Measurements from ENCODE around the gene PABPC4L. TPM values are rescaled to one million over a fixed set of nuclear protein-coding genes. Genes with fewer than 3 reads are reported as not detected.

Gene PABPC4L
- total RNA-seq, 4 donors from 2014 or later = 0.32 TPM; not detected in 3

DNA sequence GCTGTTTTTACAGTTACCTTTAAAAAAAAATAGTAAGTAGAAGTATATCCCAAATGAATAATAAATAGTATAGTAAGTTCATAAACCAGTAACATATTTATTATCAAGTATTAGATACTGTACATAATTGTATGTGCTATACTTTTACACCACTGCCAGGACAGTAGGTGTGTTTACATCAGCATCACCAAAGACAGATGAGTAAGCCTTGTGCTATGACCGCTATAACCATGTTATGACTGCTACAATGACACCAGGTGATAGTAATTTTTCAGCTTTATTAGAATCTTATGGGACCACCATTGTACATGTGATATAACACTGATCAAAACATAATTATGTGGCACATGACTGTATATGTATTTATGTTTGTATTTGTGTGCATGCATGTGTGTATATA lies 27.3 kb downstream of the PABPC4L start:
- H3K4me1 ChIP-seq = no peaks in the 10 kb centered on the region
- no peaks in the 10 kb centered on the region for H3K27me3 ChIP-seq
- in situ Hi-C loops (cut with MboI; ENCODE audit: low pct_ligation_motif_present in 1 of 4, low pct_unique_long_range_greater_than_20kb in 1 of 4, low sequenced_read_pairs in 3 of 4) = no loop called here
- H3K9me3 ChIP-seq = no peaks in the 10 kb centered on the region
- intact Hi-C loops (cut with DNase I; ENCODE audit: low total_unique reads) = no loop called here
- H3K4me3 ChIP-seq = no peak overlapping the region
- no peak for TF ChIP-seq EP300 (IDR thresholded peaks at IDR 0.05; ENCODE audit: low read depth)
- TF ChIP-seq POLR2AphosphoS5 (IDR thresholded peaks at IDR 0.05) = no peak
- TF ChIP-seq POLR2A (IDR thresholded peaks at IDR 0.05) = no peak
- TF ChIP-seq, protein P1, sequence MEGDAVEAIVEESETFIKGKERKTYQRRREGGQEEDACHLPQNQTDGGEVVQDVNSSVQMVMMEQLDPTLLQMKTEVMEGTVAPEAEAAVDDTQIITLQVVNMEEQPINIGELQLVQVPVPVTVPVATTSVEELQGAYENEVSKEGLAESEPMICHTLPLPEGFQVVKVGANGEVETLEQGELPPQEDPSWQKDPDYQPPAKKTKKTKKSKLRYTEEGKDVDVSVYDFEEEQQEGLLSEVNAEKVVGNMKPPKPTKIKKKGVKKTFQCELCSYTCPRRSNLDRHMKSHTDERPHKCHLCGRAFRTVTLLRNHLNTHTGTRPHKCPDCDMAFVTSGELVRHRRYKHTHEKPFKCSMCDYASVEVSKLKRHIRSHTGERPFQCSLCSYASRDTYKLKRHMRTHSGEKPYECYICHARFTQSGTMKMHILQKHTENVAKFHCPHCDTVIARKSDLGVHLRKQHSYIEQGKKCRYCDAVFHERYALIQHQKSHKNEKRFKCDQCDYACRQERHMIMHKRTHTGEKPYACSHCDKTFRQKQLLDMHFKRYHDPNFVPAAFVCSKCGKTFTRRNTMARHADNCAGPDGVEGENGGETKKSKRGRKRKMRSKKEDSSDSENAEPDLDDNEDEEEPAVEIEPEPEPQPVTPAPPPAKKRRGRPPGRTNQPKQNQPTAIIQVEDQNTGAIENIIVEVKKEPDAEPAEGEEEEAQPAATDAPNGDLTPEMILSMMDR (IDR thresholded peaks at IDR 0.05) = no peak
- WGBS, 2 donors (ENCODE audit: low coverage in 1 of 2) = 89 to 94% methylated on average over 1 of the region's 1 CpG
- no peaks in the 10 kb centered on the region for H3K36me3 ChIP-seq
- DNase-seq = no peak
- no peak overlapping the region for H3K27ac ChIP-seq

DNA sequence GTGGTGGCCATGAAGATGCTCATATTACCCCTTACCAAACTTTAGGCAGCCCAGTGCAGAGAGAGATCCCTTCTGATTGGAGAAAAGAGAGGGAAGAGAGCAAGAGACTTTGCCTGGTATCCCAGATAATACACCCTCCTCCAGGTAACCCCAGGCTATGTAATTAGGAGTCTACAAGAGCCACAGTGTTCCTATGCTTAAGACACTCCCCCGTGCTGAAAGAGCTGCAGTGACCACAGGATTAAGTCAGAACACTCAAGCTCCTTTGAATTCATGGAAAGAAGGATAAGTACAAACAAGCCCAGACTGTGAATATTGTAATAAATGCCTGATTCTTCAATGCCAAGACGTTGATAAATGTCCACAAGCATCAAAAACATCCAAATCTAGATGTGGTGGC lies 41.4 kb downstream of the PABPC4L start:
- in situ Hi-C loops (cut with MboI; ENCODE audit: low pct_ligation_motif_present in 1 of 4, low pct_unique_long_range_greater_than_20kb in 1 of 4, low sequenced_read_pairs in 3 of 4) (no loop called here), intact Hi-C loops (cut with DNase I; ENCODE audit: low total_unique reads) (no loop called here)
- H3K4me1 ChIP-seq = no peaks in the 10 kb centered on the region
- H3K27ac ChIP-seq = no peak overlapping the region
- H3K36me3 ChIP-seq = no peaks in the 10 kb centered on the region
- H3K4me3 ChIP-seq = no peak overlapping the region
- DNase-seq = no peak
- no peaks in the 10 kb centered on the region for H3K27me3 ChIP-seq
- WGBS, 2 donors (ENCODE audit: low coverage in 1 of 2) = 23 to 40% methylated on average over 1 to 2 of the region's 2 CpGs
- TF ChIP-seq EP300 (IDR thresholded peaks at IDR 0.05; ENCODE audit: low read depth) (no peak), POLR2A (IDR thresholded peaks at IDR 0.05) (no peak), POLR2AphosphoS5 (IDR thresholded peaks at IDR 0.05) (no peak)
- TF ChIP-seq, protein P1 (IDR thresholded peaks at IDR 0.05) = no peak
- no peaks in the 10 kb centered on the region for H3K9me3 ChIP-seq

DNA sequence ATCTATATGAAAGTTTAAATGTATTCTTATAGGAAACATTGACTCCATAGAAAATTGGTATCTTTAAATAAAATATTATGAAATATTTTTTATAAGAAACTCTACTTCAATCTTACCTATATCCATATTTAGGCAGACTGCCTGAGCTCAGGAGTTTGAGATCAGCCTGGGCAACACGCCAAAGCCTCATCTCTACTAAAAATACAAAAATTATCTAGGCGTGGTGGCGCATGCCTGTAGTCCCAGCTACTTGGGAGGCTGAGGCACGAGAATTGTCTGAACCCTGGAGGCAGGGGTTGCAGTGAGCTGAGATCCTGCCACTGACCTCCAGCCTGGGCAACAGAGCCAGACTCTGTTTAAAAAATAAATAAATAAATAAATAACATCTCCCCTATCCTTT lies 47.5 kb downstream of the PABPC4L start:
- no peaks in the 10 kb centered on the region for H3K9me3 ChIP-seq
- no peak for DNase-seq
- intact Hi-C loops (cut with DNase I; ENCODE audit: low total_unique reads) = no loop called here
- H3K4me1 ChIP-seq = no peaks in the 10 kb centered on the region
- 75 to 84% methylated on average over 4 of the region's 4 CpGs for WGBS, 2 donors (ENCODE audit: low coverage in 1 of 2)
- no peak overlapping the region for H3K4me3 ChIP-seq
- no peak for TF ChIP-seq POLR2A (IDR thresholded peaks at IDR 0.05)
- TF ChIP-seq, protein P1 (IDR thresholded peaks at IDR 0.05) = no peak
- TF ChIP-seq EP300 (IDR thresholded peaks at IDR 0.05; ENCODE audit: low read depth) = no peak
- TF ChIP-seq POLR2AphosphoS5 (IDR thresholded peaks at IDR 0.05) = no peak
- no peaks in the 10 kb centered on the region for H3K36me3 ChIP-seq
- H3K27me3 ChIP-seq = no peaks in the 10 kb centered on the region
- no peak overlapping the region for H3K27ac ChIP-seq
- in situ Hi-C loops (cut with MboI; ENCODE audit: low pct_ligation_motif_present in 1 of 4, low pct_unique_long_range_greater_than_20kb in 1 of 4, low sequenced_read_pairs in 3 of 4) = no loop called here

DNA sequence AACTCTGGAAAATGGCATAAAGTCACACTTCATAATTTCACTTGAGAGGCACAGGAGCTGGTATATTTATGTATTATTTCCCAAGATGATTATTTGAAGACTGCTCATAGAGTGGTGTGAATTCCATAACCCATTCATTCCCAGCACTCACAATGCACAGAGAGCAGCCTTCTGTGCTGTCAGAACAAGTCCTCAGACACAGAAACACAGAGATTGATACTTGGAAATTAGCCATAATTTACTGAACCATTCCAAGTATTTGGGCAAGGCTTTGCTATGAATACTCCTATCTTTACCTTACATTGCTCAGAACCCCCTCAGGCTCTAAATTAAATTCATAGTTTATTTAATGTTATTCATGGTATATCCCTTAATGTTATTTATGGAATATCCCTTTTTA lies 53.6 kb downstream of the PABPC4L start:
- TF ChIP-seq POLR2A (IDR thresholded peaks at IDR 0.05) = no peak
- H3K4me1 ChIP-seq = no peaks in the 10 kb centered on the region
- no peak for DNase-seq
- H3K27me3 ChIP-seq = no peaks in the 10 kb centered on the region
- in situ Hi-C loops (cut with MboI; ENCODE audit: low pct_ligation_motif_present in 1 of 4, low pct_unique_long_range_greater_than_20kb in 1 of 4, low sequenced_read_pairs in 3 of 4) (no loop called here), intact Hi-C loops (cut with DNase I; ENCODE audit: low total_unique reads) (loop anchor here (5.0 kb wide), 1 partner anchor 719 kb away; no protein-coding TSS in a partner anchor)
- H3K9me3 ChIP-seq = no peaks in the 10 kb centered on the region
- no peaks in the 10 kb centered on the region for H3K36me3 ChIP-seq
- H3K4me3 ChIP-seq = no peak overlapping the region
- H3K27ac ChIP-seq = no peak overlapping the region
